CD4-positive, alpha-beta T cell treated with Interleukin-2 at 100 ng/mL for 4 hours (primary cell): ENCODE data around the gene EPHB4.
"Not testable (repeated sequence)": the region's sequence is repeated elsewhere in the genome, so short reads cannot be mapped to it uniquely, and the experiment has no call there.

Source experiments
- DNase-seq: peaks from one replicate; pipeline ENCODE4 v3.0.0-alpha.2; 2020; ENCODE audit warnings: low spot score

EPHB4 gene

DNA sequence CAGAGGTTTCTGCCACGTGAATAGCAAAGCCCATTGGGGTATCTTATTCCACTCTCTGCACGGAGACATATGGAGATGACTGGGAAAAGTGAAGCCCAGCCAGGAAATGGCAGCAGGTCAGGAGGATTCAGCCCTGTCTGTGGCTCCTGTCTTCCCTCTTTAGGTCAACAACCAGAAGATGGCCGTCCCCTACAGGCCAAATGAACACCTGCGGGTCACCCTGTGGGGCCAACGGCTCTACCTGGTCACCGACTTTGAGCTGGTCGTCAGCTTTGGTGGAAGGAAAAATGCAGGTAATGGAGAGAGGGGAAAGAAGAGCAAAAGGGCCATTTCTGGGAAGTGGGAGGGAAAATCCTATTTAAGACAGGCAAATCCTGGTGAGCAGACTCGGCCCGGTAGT lies 38.3 kb downstream of the EPHB4 start:
- DNase-seq = no peak

GRCh38 chr7:100786323-100786722 lies 41.0 kb downstream of the EPHB4 start:
- no peak for DNase-seq

- DNase-seq = no peak
Measured at GRCh38 chr7:100785878-100786277, 41.4 kb downstream of the EPHB4 start.

DNA sequence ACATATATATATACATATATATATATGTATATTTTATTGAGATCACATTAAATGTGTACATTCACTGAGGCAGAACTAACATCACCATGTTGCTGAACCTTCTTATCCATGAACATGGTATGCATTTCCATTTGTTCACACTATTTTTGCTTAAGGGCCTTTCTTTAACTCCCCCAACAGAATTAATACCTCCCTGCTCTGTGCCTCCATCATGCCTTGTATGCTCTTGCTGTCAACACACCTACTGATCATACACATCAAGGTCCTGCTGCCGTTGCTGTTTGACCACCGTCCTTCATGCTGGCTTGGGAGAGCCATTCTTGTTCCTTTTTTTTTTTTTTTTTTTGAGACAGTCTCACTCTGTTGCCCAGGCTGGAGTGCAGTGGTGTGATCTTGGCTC lies 43.5 kb downstream of the EPHB4 start:
- no peak for DNase-seq

GRCh38 chr7:100781255-100781654 lies 46.1 kb downstream of the EPHB4 start:
- no peak for DNase-seq

DNA sequence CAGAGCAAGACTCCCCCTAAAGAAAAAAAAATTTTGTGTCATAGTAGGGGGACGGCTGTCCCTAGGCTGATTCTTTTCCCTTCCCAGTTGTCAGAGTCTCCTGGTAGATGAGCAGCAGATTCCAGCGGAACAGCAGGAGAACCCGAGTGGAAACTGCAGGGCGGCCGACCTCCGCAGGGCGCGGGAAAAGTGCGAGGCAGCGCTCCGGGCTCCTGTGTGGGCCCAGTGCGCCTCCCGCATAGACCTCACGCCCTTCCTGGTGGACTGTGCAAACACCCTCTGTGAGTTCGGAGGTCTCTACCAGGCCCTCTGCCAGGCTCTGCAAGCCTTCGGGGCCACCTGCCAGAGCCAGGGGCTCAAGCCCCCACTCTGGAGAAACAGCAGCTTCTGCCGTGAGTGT lies 48.0 kb downstream of the EPHB4 start:
- no peak for DNase-seq

DNA sequence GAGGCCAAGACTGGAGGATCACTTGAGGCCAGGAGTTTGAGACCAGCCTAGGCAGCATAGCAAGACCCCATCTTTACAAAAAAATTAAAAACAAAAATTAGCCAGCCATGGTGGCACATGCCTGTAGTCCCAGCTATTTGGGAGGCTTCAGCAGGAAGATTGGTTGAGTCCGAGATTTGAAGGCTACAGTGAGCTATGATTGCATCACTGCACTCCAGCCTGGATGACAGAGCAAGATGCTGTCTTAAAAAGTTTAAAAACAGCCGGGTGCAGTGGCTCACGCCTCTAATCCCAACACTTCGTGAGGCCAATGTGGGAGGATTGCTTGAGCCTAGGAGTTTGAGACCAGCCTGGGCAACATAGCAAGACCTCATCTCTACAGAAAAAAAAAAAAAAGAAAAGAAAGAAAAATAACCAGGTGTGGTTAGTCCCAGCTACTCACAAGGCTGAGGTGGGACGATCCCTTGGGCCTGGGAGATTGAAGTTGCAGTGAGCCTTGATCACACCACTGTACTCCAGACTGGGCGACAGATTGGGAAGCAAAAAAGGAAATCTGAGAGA lies 49.2 kb downstream of the EPHB4 start:
- DNase-seq = no peak

DNA sequence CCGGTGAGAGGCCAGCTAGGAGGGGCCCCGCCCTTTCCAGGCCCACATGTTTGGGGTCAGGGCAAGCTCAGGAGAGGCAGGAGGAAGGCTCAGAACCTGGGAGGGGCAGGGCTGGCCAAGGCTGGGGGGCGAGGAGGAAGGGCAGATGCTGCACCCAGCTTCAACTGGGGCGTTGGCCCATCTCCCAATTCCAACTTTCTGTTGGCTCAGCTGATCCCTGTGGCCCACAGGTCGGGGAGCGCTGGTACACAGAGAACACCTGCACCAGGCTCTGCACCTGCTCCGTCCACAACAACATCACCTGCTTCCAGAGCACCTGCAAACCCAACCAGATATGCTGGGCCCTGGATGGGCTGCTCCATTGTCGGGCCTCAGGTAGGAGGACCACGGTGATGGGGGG lies 53.8 kb downstream of the EPHB4 start:
- no peak for DNase-seq

GRCh38 chr7:100768784-100769183 lies 58.5 kb downstream of the EPHB4 start:
- no peak for DNase-seq

DNA sequence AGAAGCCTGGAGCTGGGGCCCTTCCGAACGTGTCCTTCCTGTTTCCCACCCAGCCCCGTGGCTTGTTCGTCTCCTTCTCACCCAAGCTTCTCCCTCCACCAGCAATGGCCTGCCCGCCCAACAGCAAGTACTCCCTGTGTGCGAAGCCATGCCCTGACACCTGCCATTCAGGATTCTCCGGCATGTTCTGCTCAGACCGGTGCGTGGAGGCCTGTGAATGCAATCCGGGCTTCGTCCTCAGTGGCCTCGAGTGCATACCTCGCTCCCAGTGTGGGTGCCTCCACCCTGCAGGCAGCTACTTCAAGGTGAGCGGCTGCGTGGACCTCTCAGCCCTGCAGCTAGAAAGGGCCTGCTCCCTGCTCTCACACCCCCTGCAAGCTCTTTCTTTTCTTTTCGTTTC lies 62.1 kb downstream of the EPHB4 start:
- no peak for DNase-seq

GRCh38 chr7:100764841-100765240 lies 62.5 kb downstream of the EPHB4 start:
- DNase-seq = no peak

GRCh38 chr7:100763556-100764140 lies 63.7 kb downstream of the EPHB4 start:
- DNase-seq = no peak

GRCh38 chr7:100762841-100763240 lies 64.5 kb downstream of the EPHB4 start:
- not testable (repeated sequence) for DNase-seq

GRCh38 chr7:100759357-100760171 lies 67.8 kb downstream of the EPHB4 start:
- no peak for DNase-seq

DNA sequence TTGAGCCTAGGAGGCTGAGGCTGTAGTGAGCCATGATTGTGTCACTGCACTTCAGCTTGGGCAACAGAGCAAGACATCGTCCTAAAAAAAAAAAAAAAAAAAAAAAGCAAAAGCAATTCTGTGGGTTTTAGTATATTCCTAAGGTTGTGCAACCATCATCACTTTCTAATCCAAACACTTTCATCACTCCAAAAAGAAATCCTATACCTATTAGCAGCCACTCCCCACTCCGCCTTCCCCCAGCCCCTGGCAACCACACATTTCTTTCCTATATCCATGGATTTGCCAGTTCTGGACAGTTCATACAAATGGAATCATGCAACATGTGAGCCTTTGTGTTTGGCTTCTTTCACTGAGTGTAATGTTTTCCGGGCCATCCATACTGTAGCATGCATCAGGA lies 73.6 kb downstream of the EPHB4 start:
- DNase-seq = no peak

- DNase-seq = no peak
Measured at GRCh38 chr7:100752994-100753393, 74.3 kb downstream of the EPHB4 start.
